Measurements from ENCODE around the gene FOCAD.

FOCAD gene, protein sequence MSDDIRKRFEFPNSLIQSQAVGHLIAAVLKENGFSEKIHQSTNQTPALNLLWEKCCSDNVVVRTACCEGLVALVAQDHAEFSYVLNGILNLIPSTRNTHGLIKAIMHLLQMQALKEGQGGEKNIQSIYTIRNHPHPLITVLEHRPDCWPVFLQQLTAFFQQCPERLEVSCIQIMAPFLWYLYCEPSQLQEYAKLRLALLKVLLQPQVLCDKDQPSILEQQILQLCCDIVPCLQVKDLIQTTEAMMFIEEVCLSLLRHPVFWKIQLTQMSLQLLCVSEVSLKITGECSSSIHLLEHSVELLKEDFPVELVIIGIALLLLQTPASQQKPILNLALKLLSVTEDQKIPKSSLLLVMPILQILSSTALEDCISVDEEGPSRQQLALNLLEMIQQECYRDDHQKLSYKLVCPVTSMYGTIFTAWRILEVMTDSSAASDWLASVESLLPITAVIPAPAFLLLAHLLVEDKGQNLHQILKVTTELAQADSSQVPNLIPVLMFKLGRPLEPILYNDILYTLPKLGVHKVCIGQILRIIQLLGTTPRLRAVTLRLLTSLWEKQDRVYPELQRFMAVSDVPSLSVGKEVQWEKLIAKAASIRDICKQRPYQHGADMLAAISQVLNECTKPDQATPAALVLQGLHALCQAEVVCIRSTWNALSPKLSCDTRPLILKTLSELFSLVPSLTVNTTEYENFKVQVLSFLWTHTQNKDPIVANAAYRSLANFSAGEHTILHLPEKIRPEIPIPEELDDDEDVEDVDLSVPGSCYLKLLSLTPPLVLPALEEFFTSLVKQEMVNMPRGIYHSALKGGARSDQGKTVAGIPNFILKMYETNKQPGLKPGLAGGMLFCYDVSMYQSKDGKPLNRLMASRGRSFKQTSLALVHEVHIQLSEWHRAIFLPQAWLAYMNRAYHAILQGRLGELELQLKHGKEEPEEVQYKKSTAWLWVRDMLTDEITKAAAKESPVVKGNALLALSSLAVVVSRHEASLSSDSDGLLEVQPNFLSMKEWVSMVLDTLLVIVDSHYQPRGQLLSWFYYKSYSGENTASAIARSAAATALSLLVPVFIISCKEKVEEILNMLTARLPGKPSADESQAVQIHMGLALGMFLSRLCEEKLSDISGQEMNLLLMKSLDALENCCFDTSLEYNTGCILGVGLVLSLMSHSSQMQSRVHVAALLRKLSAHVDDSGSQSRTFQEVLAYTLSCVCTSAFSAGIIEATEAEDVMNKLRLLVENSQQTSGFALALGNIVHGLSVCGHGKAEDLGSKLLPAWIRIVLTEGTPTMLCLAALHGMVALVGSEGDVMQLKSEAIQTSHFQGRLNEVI (N-terminal part only)

DNA sequence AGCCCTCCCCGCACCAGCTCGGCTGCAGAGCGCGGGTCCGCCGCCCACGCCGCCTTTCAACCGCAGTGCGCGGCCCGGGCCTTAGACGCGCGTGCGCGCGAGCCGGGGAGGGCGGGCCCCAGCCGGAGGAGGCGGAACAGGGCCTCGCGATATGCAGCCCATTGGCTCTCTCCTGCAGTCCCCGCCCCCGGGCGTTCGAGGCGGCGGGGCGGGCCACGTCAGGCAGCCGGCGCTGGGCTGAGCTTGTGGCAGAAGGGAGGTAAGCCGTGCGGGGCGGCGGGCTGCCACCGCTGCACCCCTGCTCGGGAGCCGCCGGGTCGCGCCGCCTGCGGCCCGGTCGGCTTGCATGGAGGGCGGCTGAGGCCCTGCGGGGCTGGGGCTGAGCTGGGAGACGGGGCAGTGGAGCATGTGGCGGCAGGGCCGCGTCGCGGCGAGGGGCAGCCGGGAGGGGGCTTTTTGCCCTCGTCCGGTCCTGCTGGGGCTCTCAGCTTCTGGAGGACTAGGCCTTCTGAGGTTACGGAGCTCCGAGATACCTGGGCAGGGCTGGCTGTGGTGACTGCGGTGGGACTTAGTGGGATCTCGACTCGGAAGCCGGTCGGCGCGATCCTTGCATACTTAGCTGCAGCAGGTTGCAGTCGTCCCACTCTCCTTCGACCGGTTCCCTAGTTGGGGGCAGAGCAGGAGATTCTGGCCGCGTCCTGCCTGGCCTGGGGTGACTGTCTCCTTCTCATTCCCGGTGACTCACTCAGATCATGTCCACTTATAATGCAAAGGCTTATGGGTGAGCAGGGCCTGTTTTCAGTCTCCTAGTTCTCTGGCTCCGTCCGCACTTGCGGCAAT is at the start of gene FOCAD:
FOCAD (plus strand) TSS at position 225 of the 840 bp plus-strand sequence. CDS start 31,095 bp downstream, outside the sequence.
- TF ChIP-seq, protein P1, sequence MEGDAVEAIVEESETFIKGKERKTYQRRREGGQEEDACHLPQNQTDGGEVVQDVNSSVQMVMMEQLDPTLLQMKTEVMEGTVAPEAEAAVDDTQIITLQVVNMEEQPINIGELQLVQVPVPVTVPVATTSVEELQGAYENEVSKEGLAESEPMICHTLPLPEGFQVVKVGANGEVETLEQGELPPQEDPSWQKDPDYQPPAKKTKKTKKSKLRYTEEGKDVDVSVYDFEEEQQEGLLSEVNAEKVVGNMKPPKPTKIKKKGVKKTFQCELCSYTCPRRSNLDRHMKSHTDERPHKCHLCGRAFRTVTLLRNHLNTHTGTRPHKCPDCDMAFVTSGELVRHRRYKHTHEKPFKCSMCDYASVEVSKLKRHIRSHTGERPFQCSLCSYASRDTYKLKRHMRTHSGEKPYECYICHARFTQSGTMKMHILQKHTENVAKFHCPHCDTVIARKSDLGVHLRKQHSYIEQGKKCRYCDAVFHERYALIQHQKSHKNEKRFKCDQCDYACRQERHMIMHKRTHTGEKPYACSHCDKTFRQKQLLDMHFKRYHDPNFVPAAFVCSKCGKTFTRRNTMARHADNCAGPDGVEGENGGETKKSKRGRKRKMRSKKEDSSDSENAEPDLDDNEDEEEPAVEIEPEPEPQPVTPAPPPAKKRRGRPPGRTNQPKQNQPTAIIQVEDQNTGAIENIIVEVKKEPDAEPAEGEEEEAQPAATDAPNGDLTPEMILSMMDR (IDR thresholded peaks at IDR 0.05; ENCODE audit: borderline replicate concordance, insufficient read depth, low read depth, low read length), result no peak
- H3K4me3 ChIP-seq (ENCODE audit: low read depth, low read length), result peak within 1 kb of the TSS; percentile 78

DNA sequence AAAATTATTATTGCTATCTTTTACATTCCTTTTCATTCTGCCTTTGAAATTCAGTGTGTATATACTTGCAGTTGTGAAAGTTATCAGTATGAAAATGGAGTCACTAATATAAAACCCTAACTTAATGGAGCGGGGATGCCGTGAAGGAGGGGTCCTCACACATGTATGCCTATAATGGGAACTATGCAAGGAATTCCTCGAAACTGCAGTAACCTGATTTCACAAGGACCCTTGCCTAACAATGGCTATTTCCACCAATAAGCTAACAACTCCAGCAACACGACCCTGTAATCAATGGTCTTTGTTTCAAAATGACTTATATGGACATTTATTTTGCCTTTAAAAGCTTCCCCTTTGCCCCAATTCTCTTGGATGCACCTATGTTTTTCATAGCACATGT is 49.2 kb upstream of the FOCAD start:
- H3K4me3 ChIP-seq (ENCODE audit: low read depth, low read length), result no peak overlapping the region
- TF ChIP-seq, protein P1 (IDR thresholded peaks at IDR 0.05; ENCODE audit: borderline replicate concordance, insufficient read depth, low read depth, low read length), result no peak

DNA sequence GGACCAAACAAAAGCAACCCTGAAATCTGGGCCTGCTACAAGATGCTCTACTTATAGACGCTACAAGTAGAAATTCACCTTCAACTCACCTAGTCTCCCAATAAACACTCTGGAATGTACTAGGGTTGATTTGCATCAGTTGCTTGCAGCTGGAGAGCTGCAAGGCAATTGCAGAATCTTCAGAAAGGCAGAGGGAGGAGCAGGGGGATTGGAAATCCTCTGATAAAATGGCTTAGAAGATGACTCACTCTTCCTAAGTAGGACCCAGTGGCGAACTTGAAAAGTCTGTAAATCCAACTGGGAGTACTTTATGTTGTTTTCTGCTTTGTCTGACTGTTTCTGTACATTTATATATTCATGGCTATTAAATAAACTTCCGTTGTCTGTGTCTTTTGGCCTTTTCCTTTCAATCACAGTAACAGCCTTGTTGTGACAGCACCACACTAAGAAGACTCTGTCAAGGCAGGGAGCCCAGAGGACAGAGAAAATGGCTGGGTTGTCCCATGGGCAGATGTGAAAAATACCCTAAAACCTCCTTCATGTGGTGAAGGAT is 47.1 kb upstream of the FOCAD start:
- TF ChIP-seq, protein P1 (IDR thresholded peaks at IDR 0.05; ENCODE audit: borderline replicate concordance, insufficient read depth, low read depth, low read length), result no peak
- H3K4me3 ChIP-seq (ENCODE audit: low read depth, low read length), result no peak overlapping the region

DNA sequence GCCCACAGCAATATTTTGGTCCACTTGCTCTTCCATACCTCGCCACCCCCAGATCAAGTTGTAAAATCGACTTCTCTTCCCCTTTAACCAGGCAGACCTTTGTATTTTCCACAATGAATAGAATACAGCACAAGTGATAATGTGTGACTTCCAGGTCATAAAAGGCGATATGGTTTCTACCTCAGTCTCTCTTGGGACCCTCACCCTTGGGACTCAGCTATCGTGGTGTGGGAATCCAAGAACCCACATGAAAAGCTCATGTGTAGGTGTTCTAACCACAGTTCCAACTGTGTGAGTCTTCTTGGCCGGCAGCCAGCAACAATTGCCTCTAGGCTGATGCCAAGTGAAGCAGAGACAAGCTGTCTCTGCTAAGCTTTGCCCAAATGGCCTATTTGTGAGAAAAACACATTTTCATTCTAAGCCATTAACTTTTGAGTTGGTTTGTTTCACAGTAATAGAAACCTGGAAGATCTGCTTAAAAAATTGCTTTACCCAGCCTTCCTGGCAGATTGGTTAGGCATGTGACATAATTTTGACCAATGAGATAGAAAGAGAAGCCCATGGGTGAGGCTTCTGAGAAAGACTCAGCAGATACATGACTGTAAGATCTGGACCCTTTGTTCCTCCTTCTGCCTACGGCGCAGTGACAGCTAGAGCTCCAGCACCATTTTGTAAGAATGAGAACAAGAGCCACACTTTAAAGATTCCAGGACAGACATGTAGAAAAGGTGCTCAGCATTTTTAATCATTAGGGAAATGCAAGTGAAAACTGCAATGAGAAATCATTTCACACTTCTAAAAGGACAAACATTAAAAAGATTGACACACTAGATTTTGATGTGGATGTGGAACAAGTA is 43.5 kb upstream of the FOCAD start:
- H3K4me3 ChIP-seq (ENCODE audit: low read depth, low read length), result no peak overlapping the region
- TF ChIP-seq, protein P1 (IDR thresholded peaks at IDR 0.05; ENCODE audit: borderline replicate concordance, insufficient read depth, low read depth, low read length), result no peak

DNA sequence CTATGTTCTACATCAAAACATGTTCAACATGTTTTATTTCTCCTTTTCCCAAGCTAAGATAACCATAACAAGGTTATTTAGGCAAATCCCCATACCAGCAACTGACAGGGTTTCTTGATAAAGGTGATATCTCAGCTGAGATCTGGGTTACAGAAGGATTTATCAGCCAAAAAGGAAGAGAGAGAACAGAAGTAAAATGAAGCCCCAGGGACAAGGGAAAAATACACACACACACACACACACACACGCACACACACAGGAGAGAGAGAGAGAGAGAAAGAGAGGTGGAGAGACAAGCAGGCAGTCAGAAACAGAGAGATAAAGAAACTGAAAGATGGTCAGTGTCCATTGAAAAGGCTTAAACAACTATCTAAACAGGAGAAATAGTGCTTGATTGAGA is 42.0 kb upstream of the FOCAD start:
- TF ChIP-seq, protein P1 (IDR thresholded peaks at IDR 0.05; ENCODE audit: borderline replicate concordance, insufficient read depth, low read depth, low read length), result no peak
- H3K4me3 ChIP-seq (ENCODE audit: low read depth, low read length), result no peak overlapping the region

Measured in GM12875 (cell line).